ENCODE data around the gene CACNA1D.

GRCh38 chr3:53665608-53666425 is 171.4 kb downstream of the CACNA1D start:
- TF ChIP-seq CTCF (conservative IDR thresholded peaks at IDR 0.05 in 1 of 2, IDR thresholded peaks at IDR 0.05 in 1 of 2; ENCODE audit: low read depth in 1 of 2, low read length in 2 of 2) (no peak), EZH2 (IDR thresholded peaks at IDR 0.05; ENCODE audit: low read length, missing control alignments) (no peak)
